PC-3 (cell line): Measurements from ENCODE around the gene CLP1. TPM values are rescaled to one million over a fixed set of nuclear protein-coding genes. Genes with fewer than 3 reads are reported as not detected.
A peak's percentile ranks its signal among the peaks of the same experiment; 100 is the strongest.

Source experiments
- ATAC-seq: fragments of 200-7000 bp; cut with Tn5 transposase; 2 replicates; pipeline ENCODE4 v1.9.1; 2020; ENCODE audit warnings: mild to moderate bottlenecking, moderate library complexity
- BruUV-seq: library from RNA; stranded (reverse); fragments of 400-500 nt; replicated peaks from 2 replicates; lab custom pipeline; 2021; lab: Mats Ljungman, UMichigan
- CTCF ChIA-PET: fragments of 300-600 bp; sonication (Branson Sonifier 250); formaldehyde crosslinking; loops from one replicate; lab custom pipeline; 2022; ENCODE audit warnings: antibody characterized with exemption; lab: Charles Lee
- POLR2A ChIA-PET: fragments of 300-600 bp; sonication (Branson Sonifier 250); formaldehyde crosslinking; loops from one replicate; lab custom pipeline; 2022; ENCODE audit warnings: antibody characterized with exemption; ENCODE audit not compliant: unreplicated experiment; lab: Charles Lee
- DNase-seq: peaks from one replicate; pipeline ENCODE4 v3.0.0-alpha.2; 2015
- H2AFZ ChIP-seq: fragments of 300-600 bp; sonication (generic); 2 replicates; pipeline ENCODE4 v1.6.0; 2016; ENCODE audit warnings: antibody characterized with exemption, low read length
- H3F3A ChIP-seq: fragments of 300-600 bp; sonication (generic); one replicate; pipeline ENCODE4 v1.6.0; 2017; ENCODE audit warnings: antibody characterized with exemption, low read length, control low read depth, mild to moderate bottlenecking; ENCODE audit not compliant: unreplicated experiment
- H3K27ac ChIP-seq: fragments of 300-600 bp; sonication (generic); 2 replicates; pipeline ENCODE4 v1.5.1; 2016; ENCODE audit warnings: mild to moderate bottlenecking, low read length
- H3K27me3 ChIP-seq: fragments of 300-600 bp; sonication (generic); 2 replicates; pipeline ENCODE4 v1.6.1; 2016; ENCODE audit warnings: low read length, mixed read lengths
- H3K36me3 ChIP-seq: fragments of 300-600 bp; sonication (generic); 2 replicates; pipeline ENCODE4 v1.6.1; 2016; ENCODE audit warnings: low read depth, mixed run types, low read length, mixed read lengths
- H3K4me1 ChIP-seq: fragments of 300-600 bp; sonication (generic); 2 replicates; pipeline ENCODE4 v1.5.1; 2016; ENCODE audit warnings: low read length; ENCODE audit not compliant: insufficient read depth
- H3K4me2 ChIP-seq: fragments of 300-600 bp; sonication (generic); 2 replicates; pipeline ENCODE4 v1.6.0; 2016; ENCODE audit warnings: low read length
- H3K4me3 ChIP-seq: fragments of 300-600 bp; sonication (generic); 2 replicates; pipeline ENCODE4 v1.5.1; 2016; ENCODE audit warnings: mild to moderate bottlenecking, low read length, mixed read lengths
- H3K79me2 ChIP-seq: fragments of 300-600 bp; sonication (generic); 2 replicates; pipeline ENCODE4 v1.6.1; 2017; ENCODE audit warnings: low read length, mixed read lengths
- H3K9ac ChIP-seq: fragments of 300-600 bp; sonication (generic); 2 replicates; pipeline ENCODE4 v1.6.0; 2016; ENCODE audit warnings: mild to moderate bottlenecking, low read length
- H3K9me2 ChIP-seq: fragments of 300-600 bp; sonication (generic); replicated peaks from 2 replicates; pipeline ENCODE4 v1.6.1; 2016; ENCODE audit warnings: mixed run types, low read length, mixed read lengths
- H3K9me3 ChIP-seq: fragments of 300-600 bp; sonication (generic); 2 replicates; pipeline ENCODE4 v1.6.1; 2016; ENCODE audit warnings: low read length, mixed read lengths
- H4K20me1 ChIP-seq: fragments of 300-600 bp; sonication (generic); 2 replicates; pipeline ENCODE4 v1.6.1; 2016; ENCODE audit warnings: low read length, mixed read lengths
- CTCF ChIP-seq: fragments of 300-600 bp; sonication (generic); conservative IDR thresholded peaks from 2 replicates; pipeline ENCODE4 v1.5.1; 2017; ENCODE audit warnings: antibody characterized with exemption, low read depth, mild to moderate bottlenecking, low read length
- EZH2 ChIP-seq: fragments of 300-600 bp; sonication (generic); IDR thresholded peaks from one replicate; pipeline ENCODE4 v1.6.1; 2017; ENCODE audit warnings: antibody characterized with exemption, mild to moderate bottlenecking, low read length; ENCODE audit not compliant: unreplicated experiment
- EZH2phosphoT487 ChIP-seq: fragments of 300-600 bp; sonication (generic); IDR thresholded peaks from 2 replicates; pipeline ENCODE4 v1.6.1; 2018; ENCODE audit warnings: mild to moderate bottlenecking, antibody characterized with exemption, low read length, borderline replicate concordance
- intact Hi-C: fragments of 100-400 bp; cut with micrococcal nuclease; formaldehyde crosslinking; loops from 2 replicates; pipeline ENCODE4 v1.9.0; 2023
- total RNA-seq: library from RNA; depleted of rRNA; stranded (reverse); fragments of >200 nt; gene quantifications from 2 replicates; pipeline ENCODE4 v1.2.3, GENCODE V29; 2014

The CLP1 gene
- total RNA-seq, 1 experiment from 2014 or later = 28.4 TPM

- intact Hi-C loops = loop anchor here (1.0 to 2.0 kb wide), 6 partner anchors 11 to 910 kb away; partner anchors contain the start of genes CLP1, MED19, SELENOH and SSRP1
- H3K4me3 ChIP-seq = peak within 1 kb of the TSS; percentile 97
- no TSS peak for BruUV-seq
- peaks cover 16% of the 10 kb centered on the region for H3K4me1 ChIP-seq
- ChIA-PET POLR2A (no interaction called here), CTCF (interaction anchor here (0.5 kb wide), 1 partner anchor 418 kb away, joined by 4 read pairs; no protein-coding TSS in a partner anchor)
- peak within 1 kb of the TSS; percentile 93 for H3K9ac ChIP-seq
- H3K4me2 ChIP-seq = peak within 1 kb of the TSS; percentile 94
- peak within 1 kb of the TSS; percentile 80 for H2AFZ ChIP-seq
- peak; percentile 87 for ATAC-seq
- H3K79me2 ChIP-seq = peaks cover 49% of the 10 kb centered on the region
- H4K20me1 ChIP-seq = peaks cover 9% of the 10 kb centered on the region; the same call in 1 of the 2 replicates
- H3K27ac ChIP-seq = peak within 1 kb of the TSS; percentile 88
- DNase-seq = peak; percentile 99
- H3K9me3 ChIP-seq = no peaks in the 10 kb centered on the region
- no peaks in the 10 kb centered on the region for H3F3A ChIP-seq
- TF ChIP-seq EZH2 (no peak), CTCF (peak; percentile 39; the same call in 1 of the 2 replicates), EZH2phosphoT487 (peak; percentile 92)
- H3K27me3 ChIP-seq = no peaks in the 10 kb centered on the region
- peaks cover 12% of the 10 kb centered on the region for H3K36me3 ChIP-seq
- H3K9me2 ChIP-seq = no peaks in the 10 kb centered on the region
These were observed 10.3 kb downstream of the CLP1 start, which contains the start of gene ZDHHC5 for GRCh38 chr11:57667736-57668433. Gene ZDHHC5, plus strand, starts transcription at chr11:57668114. Its CDS starts 4,977 bp downstream, at chr11:57673091.

DNA sequence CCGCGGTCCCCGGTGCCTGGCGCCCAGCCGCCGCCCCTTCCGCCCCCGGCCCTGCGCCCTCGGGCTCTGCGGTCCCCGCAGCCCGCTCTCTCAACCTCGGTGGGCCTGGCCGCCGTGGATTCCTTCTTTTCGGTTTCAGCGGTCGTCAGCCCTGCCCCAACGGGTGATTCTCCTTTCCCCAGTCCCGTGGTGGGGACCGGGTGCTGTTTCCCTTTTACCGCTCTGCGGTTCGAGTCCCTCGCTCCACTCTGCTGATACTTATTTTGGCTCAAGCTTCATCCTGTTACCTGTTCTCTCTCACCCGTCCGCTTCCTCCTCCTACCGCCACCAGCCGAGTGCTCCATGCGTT is 10.8 kb downstream of the CLP1 start:
- POLR2A ChIA-PET = no interaction called here
- H3F3A ChIP-seq = no peaks in the 10 kb centered on the region
- H3K9me2 ChIP-seq = no peaks in the 10 kb centered on the region
- no peaks in the 10 kb centered on the region for H3K27me3 ChIP-seq
- H2AFZ ChIP-seq = peak overlapping the region; percentile 73
- peak overlapping the region; percentile 93 for H3K9ac ChIP-seq
- CTCF ChIA-PET = no interaction called here
- DNase-seq (peak; percentile 26), ATAC-seq (peak; percentile 11)
- peak overlapping the region; percentile 88 for H3K27ac ChIP-seq
- BruUV-seq = no TSS peak
- H3K79me2 ChIP-seq = peaks cover 54% of the 10 kb centered on the region
- no peaks in the 10 kb centered on the region for H3K9me3 ChIP-seq
- H4K20me1 ChIP-seq = peaks cover 9% of the 10 kb centered on the region; the same call in 1 of the 2 replicates
- H3K4me3 ChIP-seq = peak overlapping the region; percentile 97
- peaks cover 16% of the 10 kb centered on the region for H3K4me1 ChIP-seq
- peaks cover 17% of the 10 kb centered on the region for H3K36me3 ChIP-seq
- TF ChIP-seq CTCF (no peak), EZH2 (no peak), EZH2phosphoT487 (no peak)
- intact Hi-C loops = no loop called here
- peak overlapping the region; percentile 89 for H3K4me2 ChIP-seq

- BruUV-seq = no TSS peak
These were observed 16.7 kb downstream of the CLP1 start for GRCh38 chr11:57674251-57674650.

More at GRCh38 chr11:57674251-57674650, 16.7 kb downstream of the CLP1 start:
- peaks cover 93% of the 10 kb centered on the region for H3K79me2 ChIP-seq
- peaks cover 21% of the 10 kb centered on the region for H4K20me1 ChIP-seq
- no peaks in the 10 kb centered on the region for H3F3A ChIP-seq
- H3K27me3 ChIP-seq = no peaks in the 10 kb centered on the region
- DNase-seq = no peak
- no peak overlapping the region for H3K27ac ChIP-seq
- no peak overlapping the region for H3K4me2 ChIP-seq
- peaks cover 52% of the 10 kb centered on the region for H3K36me3 ChIP-seq
- TF ChIP-seq EZH2phosphoT487 (no peak), CTCF (no peak), EZH2 (no peak)
- CTCF ChIA-PET = no interaction called here
- no peaks in the 10 kb centered on the region for H3K9me3 ChIP-seq
- peaks cover 19% of the 10 kb centered on the region for H3K4me1 ChIP-seq
- H3K9ac ChIP-seq = no peak overlapping the region
- POLR2A ChIA-PET = no interaction called here
- no peaks in the 10 kb centered on the region for H3K9me2 ChIP-seq
- no peak overlapping the region for H2AFZ ChIP-seq
- no peak overlapping the region for H3K4me3 ChIP-seq
- no peak for ATAC-seq
- intact Hi-C loops = no loop called here
